Liver (tissue), 9 donors: ENCODE measurements around the gene TRABD. TPM values are rescaled to one million over a fixed set of nuclear protein-coding genes. Genes with fewer than 3 reads are reported as not detected.

Experiments used
- DNase-seq: peaks from one replicate; pipeline ENCODE4 v3.0.0-alpha.2; 2017; ENCODE audit warnings: low spot score
- H3K27ac ChIP-seq, 2 donors: one replicate each; pipeline ENCODE4 v1.7.0; 2013; ENCODE audit warnings: inconsistent platforms in 2 of 2, low read length in 2 of 2, control low read depth in 1 of 2, low read depth in 1 of 2, mild to moderate bottlenecking in 1 of 2
- H3K27me3 ChIP-seq, 4 donors: one replicate each; pipeline versions ENCODE4 v1.6.1 to v1.7.0; 2013; ENCODE audit warnings: low read length in 3 of 4, inconsistent platforms in 1 of 4, mild to moderate bottlenecking in 1 of 4, moderate library complexity in 1 of 4; ENCODE audit not compliant: control insufficient read depth in 4 of 4, insufficient read depth in 4 of 4
- H3K36me3 ChIP-seq, 4 donors: one replicate each; pipeline versions ENCODE4 v1.6.1 to v1.7.0; 2013; ENCODE audit warnings: low read length in 3 of 4, mild to moderate bottlenecking in 3 of 4, low read depth in 1 of 4, moderate library complexity in 1 of 4; ENCODE audit not compliant: control insufficient read depth in 4 of 4, insufficient read depth in 3 of 4
- H3K4me1 ChIP-seq, 4 donors: one replicate each; pipeline versions ENCODE4 v1.6.1 to v1.7.0; 2013; ENCODE audit warnings: low read length in 3 of 4, mild to moderate bottlenecking in 3 of 4, moderate library complexity in 1 of 4; ENCODE audit not compliant: control insufficient read depth in 4 of 4, insufficient read depth in 4 of 4
- H3K4me3 ChIP-seq, 3 donors: one replicate each; pipeline versions ENCODE4 v1.6.1 to v1.7.0; 2013; ENCODE audit warnings: low read length in 3 of 3, control low read depth in 1 of 3, low read depth in 1 of 3, mild to moderate bottlenecking in 1 of 3
- H3K9ac ChIP-seq, 2 donors: one replicate each; pipeline ENCODE4 v1.7.0; 2013; ENCODE audit warnings: low read length in 2 of 2, mild to moderate bottlenecking in 2 of 2, moderate library complexity in 2 of 2, control low read depth in 1 of 2, low read depth in 1 of 2
- H3K9me3 ChIP-seq, 4 donors: one replicate each; pipeline versions ENCODE4 v1.6.1 to v1.7.0; 2013; ENCODE audit warnings: low read length in 3 of 4; ENCODE audit not compliant: control insufficient read depth in 4 of 4
- GABPA ChIP-seq, 2 donors: IDR thresholded peaks in 1 of 2; conservative IDR thresholded peaks in 1 of 2; 2 replicates each; pipeline ENCODE4 v1.6.1; 2016; ENCODE audit warnings: antibody characterized with exemption in 2 of 2, mild to moderate bottlenecking in 1 of 2, moderate library complexity in 1 of 2
- RAD21 ChIP-seq, 2 donors: IDR thresholded peaks; 2 replicates each; pipeline ENCODE4 v1.6.1; 2016; ENCODE audit warnings: antibody characterized with exemption in 2 of 2, mild to moderate bottlenecking in 2 of 2
- RXRA ChIP-seq, 2 donors: IDR thresholded peaks; 2 replicates each; pipeline ENCODE4 v1.6.1; 2017 to 2018; ENCODE audit warnings: antibody characterized with exemption in 2 of 2, mild to moderate bottlenecking in 1 of 2
- WGBS: extraction: QIAGEN DNeasy Blood & Tissue Kit; methylation state at CpG from one replicate; pipeline ENCODE4 v1.1.7; 2013; 5-methylcytosine and 5-hydroxymethylcytosine counted together
- polyA plus RNA-seq, 2 donors: library from polyadenylated mRNA; stranded (reverse) in 1 of 2; unstranded in 1 of 2; fragments of 200-250 nt in 1 of 2; fragments of >200 nt in 1 of 2; fragmentation: Nextera tagmentation in 1 of 2; extraction: Ambion mirVana in 1 of 2; gene quantifications; one replicate each; pipeline versions ENCODE4 v1.2.1 to v1.2.3, GENCODE V29; 2013 to 2015
- total RNA-seq, 2 donors: library from RNA; depleted of rRNA; stranded (reverse); fragments of >200 nt; gene quantifications; one replicate each; pipeline ENCODE4 v1.2.3, GENCODE V29; 2014
- TF ChIP-seq, protein P1 (sequence below): IDR thresholded peaks from 2 replicates; pipeline ENCODE4 v1.6.1; 2016; ENCODE audit warnings: antibody characterized with exemption
- TF ChIP-seq, protein P2 (sequence below): IDR thresholded peaks from 2 replicates; pipeline ENCODE4 v1.6.1; 2016; ENCODE audit warnings: antibody characterized with exemption
- TF ChIP-seq, protein P3 (sequence below): fragments of 150-350 bp; IDR thresholded peaks from 2 replicates; pipeline ENCODE4 v1.5.1; 2017; ENCODE audit warnings: improper control_type of control experiment, low read depth, low read length; ENCODE audit not compliant: missing input control
- donor health status: healthy.
- donor health status: healthy.
- donor health status: healthy.
- donor health status: healthy.
- donor health status: healthy.

TRABD gene
- total and polyA plus RNA-seq, 4 donors = 10.5 to 29.7 (median 16.4) TPM

DNA sequence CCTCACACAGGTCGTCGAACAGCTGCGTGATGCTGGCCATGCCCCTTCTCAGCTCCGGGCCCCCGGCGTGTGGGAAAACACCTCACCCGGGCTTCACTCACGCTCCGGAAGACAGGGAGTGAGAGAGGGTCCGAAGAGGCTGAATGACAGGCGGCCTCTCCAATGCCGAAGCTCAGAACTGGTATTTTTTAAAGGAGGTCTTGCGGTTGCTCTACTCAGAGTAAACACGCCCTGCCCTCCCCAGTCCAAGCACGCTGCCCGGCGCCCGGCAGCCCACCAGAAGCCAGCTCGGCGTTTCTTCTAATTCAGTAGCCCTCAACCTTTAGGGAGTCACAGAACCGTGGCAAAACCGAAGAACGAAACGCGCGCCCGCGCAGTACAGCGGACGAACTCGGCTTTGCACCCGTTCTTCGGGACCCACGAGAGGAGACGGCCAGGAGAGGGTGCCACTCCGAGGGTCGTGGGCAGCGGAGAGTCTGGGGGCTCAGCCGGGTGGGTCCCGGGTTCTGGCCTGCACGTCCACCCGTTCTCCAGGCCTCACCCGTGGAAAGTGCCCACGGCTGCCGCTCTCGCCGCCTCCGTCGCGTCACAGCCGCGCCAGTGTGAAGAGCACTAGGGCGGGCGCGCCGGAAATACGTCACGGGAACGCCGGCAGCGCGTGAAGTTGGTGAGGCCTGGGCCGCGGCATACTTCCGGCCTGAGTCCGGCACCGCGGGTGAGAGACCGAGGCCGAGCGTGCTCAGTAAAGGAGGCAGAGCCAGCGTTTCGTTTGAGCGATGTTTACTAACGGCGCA lies 58.9 kb downstream of the TRABD start, which contains the start of gene TUBGCP6 (continued):
- TF ChIP-seq, protein P1, sequence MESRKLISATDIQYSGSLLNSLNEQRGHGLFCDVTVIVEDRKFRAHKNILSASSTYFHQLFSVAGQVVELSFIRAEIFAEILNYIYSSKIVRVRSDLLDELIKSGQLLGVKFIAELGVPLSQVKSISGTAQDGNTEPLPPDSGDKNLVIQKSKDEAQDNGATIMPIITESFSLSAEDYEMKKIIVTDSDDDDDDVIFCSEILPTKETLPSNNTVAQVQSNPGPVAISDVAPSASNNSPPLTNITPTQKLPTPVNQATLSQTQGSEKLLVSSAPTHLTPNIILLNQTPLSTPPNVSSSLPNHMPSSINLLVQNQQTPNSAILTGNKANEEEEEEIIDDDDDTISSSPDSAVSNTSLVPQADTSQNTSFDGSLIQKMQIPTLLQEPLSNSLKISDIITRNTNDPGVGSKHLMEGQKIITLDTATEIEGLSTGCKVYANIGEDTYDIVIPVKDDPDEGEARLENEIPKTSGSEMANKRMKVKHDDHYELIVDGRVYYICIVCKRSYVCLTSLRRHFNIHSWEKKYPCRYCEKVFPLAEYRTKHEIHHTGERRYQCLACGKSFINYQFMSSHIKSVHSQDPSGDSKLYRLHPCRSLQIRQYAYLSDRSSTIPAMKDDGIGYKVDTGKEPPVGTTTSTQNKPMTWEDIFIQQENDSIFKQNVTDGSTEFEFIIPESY = no peak
- no peak for TF ChIP-seq RXRA (IDR thresholded peaks at IDR 0.05)

DNA sequence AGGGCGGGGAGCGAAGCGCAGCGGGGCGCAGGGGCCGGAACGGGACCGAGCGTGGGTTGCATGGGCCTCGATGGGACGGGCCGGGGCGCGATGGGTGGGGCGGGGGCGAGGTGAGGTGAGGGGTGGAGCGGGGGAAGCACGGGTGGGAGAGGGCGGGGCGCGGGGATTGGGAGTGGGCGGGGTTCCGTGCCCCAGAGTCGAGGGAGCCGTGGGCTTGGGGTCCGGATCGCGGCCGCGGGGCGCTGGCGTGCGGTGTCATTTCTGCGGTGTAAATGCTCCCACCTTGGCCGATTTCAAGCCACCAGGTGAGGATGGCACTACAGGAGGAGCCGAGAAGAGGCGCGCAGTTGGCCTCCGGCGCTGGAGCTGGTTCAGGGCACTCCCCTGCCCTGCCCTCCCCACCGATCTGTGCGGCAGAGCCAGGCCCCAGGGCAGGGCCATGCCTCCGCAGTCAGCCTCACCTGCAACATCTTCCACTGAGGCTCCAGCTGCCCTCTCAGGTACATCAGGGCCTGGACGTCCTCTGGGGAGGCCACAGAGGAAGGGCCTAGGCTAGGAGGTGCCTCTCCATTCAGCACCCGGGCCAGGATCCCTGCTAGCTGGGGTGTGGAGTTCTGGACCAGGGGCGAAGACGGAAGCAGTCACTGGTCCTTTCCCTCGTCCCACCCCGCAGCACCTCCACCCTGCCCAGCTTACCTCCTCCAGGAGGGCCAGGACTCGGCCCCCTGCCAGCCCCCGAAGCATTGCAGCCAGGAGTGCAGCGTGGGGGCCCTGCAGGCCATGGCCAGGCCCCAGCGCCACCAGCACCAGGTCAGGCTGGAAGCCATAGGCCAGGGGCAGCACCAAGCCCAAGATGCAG lies 59.7 kb downstream of the TRABD start:
- H3K36me3 ChIP-seq = peaks cover 0 to 4% (median 2%) of the 10 kb centered on the region in 4 donors
- H3K9me3 ChIP-seq = no peaks in the 10 kb centered on the region
- peak overlapping the region; percentile 78 to 99 (median 87) for H3K4me3 ChIP-seq
- 14% methylated on average over 53 of the region's 53 CpGs for whole genome bisulfite sequencing
- peak overlapping the region; percentile 80 to 95 for H3K27ac ChIP-seq
- TF ChIP-seq GABPA (IDR thresholded peaks at IDR 0.05 in 1 of 2, conservative IDR thresholded peaks at IDR 0.05 in 1 of 2) (peak in 1 of 2 donors; percentile 57), RAD21 (IDR thresholded peaks at IDR 0.05) (no peak)
- H3K4me1 ChIP-seq = peaks cover 9 to 72% (median 58%) of the 10 kb centered on the region in 4 donors
- H3K27me3 ChIP-seq = no peaks in the 10 kb centered on the region
- DNase-seq = no peak
- H3K9ac ChIP-seq = peak overlapping the region; percentile 6 to 13

DNA sequence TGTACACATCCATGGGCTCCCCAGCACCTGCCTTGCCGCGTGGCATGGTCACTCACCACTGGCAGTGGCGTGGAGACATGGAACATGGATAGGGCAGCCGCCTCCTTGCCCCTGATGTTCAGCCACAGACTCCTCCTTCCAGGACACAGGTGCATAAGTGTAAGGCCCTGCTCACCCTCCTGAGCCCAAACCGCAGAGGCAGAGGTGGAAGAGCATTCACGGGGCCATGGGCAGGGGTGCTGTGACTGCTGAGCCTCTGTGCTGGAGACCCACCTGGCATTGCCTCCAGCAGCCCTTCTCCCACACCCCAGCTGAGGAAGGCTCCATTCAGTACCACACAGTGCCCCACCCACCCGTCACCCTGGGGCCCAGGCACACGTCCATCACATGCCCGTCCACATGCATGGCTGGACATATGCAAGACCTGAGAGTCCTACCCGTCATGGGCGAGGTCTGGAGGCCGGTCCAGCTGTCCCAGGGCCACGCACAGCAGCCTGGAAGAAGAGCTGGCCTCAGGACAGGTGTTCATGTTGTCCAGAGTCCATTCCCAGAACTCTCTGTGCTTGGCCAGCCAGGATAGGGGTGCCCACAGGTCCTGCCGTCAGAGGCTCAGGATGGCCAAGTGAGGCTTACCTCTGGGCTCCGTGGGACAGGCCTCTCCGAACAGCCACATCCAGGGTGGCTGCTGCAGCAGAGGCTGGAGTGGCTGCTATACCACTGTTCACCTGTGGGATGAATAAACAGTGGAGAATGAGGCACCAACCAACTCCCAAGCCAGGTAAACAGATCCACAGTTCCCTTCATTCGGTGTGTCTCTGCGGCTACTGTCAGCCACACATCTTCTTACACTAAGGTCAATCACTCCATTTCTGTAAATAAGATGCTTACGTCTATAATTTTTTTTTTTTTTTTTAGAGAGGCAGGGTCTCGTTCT lies 60.8 kb downstream of the TRABD start:
- TF ChIP-seq, protein P2, sequence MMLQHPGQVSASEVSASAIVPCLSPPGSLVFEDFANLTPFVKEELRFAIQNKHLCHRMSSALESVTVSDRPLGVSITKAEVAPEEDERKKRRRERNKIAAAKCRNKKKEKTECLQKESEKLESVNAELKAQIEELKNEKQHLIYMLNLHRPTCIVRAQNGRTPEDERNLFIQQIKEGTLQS = no peak
- TF ChIP-seq, protein P3, sequence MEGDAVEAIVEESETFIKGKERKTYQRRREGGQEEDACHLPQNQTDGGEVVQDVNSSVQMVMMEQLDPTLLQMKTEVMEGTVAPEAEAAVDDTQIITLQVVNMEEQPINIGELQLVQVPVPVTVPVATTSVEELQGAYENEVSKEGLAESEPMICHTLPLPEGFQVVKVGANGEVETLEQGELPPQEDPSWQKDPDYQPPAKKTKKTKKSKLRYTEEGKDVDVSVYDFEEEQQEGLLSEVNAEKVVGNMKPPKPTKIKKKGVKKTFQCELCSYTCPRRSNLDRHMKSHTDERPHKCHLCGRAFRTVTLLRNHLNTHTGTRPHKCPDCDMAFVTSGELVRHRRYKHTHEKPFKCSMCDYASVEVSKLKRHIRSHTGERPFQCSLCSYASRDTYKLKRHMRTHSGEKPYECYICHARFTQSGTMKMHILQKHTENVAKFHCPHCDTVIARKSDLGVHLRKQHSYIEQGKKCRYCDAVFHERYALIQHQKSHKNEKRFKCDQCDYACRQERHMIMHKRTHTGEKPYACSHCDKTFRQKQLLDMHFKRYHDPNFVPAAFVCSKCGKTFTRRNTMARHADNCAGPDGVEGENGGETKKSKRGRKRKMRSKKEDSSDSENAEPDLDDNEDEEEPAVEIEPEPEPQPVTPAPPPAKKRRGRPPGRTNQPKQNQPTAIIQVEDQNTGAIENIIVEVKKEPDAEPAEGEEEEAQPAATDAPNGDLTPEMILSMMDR = peak; percentile 17

More for the DNA sequence above, 60.8 kb downstream of the TRABD start:
- Histone ChIP-seq H3K36me3 (peaks cover 0 to 4% (median 2%) of the 10 kb centered on the region in 4 donors), H3K9me3 (no peaks in the 10 kb centered on the region), H3K9ac (no peak overlapping the region), H3K4me3 (no peak overlapping the region), H3K4me1 (peaks cover 11 to 72% (median 57%) of the 10 kb centered on the region in 4 donors), H3K27me3 (no peaks in the 10 kb centered on the region), H3K27ac (no peak overlapping the region)
- no peak for DNase-seq
- 84% methylated on average over 20 of the region's 20 CpGs for WGBS
